HG02571 (cell line): ENCODE results near the gene SLC25A12.
"Not testable (repeated sequence)": the region's sequence is repeated elsewhere in the genome, so short reads cannot be mapped to it uniquely, and the experiment has no call there.

Experiments
- ATAC-seq: cut with Tn5 transposase; IDR thresholded peaks from one replicate; pipeline ENCODE4 v1.9.1; 2021; ENCODE audit warnings: mild to moderate bottlenecking, moderate library complexity; ENCODE audit not compliant: unreplicated experiment

SLC25A12 gene, protein sequence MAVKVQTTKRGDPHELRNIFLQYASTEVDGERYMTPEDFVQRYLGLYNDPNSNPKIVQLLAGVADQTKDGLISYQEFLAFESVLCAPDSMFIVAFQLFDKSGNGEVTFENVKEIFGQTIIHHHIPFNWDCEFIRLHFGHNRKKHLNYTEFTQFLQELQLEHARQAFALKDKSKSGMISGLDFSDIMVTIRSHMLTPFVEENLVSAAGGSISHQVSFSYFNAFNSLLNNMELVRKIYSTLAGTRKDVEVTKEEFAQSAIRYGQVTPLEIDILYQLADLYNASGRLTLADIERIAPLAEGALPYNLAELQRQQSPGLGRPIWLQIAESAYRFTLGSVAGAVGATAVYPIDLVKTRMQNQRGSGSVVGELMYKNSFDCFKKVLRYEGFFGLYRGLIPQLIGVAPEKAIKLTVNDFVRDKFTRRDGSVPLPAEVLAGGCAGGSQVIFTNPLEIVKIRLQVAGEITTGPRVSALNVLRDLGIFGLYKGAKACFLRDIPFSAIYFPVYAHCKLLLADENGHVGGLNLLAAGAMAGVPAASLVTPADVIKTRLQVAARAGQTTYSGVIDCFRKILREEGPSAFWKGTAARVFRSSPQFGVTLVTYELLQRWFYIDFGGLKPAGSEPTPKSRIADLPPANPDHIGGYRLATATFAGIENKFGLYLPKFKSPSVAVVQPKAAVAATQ

DNA sequence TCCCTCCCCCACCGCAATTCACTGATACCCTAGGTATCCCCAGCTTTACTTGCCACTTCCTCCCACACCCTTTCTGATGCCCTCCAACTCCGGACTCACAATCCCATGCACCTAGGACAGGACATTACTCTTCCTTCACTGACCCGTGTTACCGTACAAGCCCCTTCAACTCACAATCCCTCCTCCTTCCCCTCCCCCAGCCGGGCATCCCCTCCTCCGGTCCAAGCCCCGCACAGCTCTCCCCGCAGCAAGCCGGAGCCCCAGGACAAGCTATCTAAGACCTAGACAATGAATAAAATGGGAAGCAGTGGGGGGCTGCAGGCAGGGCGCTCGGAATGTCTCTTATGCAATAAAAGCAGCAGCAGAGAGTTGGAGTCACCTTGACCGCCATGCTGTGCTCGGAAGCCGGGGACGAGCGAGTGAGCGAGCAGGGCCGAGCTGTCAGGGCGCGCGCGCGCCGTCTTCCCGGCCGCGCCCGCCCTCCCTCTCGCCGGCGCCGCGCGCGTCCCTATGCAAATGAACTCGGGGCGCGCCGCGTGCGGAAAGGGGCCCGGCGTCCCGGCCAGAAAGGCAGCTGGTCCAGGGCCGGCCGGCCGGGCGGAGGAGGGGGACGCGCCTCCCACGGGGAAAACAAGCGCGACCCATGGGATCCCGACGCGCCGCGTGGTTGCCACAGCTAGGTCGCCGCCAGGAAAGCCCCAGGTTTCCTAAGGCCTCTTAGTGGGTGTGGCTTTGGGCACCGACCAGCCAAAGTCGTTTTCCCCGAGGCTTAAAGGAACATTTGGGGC, at the start of gene SLC25A12:
TSS of gene SLC25A12 (minus strand) at position 421 of the 788 bp plus-strand sequence. CDS start at position 391, 30 bp downstream.
- peak; percentile 96 for ATAC-seq

DNA sequence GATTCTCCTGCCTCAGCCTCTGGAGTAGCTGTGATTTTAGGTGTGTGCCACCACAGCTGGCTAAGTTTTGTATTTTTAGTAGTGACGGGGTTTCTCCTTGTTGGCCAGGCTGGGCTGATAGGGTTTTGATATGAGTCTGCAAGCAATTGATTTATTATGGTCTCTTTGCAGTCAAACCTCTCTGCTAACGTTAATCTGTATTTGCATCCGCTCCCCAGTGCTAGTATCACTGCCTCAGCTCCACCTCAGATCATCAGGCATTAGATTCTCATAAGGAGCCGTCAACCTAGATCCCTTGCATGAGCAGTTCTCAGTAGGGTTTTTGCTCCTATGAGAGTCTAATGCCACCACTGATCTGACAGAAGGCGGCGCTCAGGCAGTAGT, 47.3 kb upstream of the SLC25A12 start:
- no peak for ATAC-seq

DNA sequence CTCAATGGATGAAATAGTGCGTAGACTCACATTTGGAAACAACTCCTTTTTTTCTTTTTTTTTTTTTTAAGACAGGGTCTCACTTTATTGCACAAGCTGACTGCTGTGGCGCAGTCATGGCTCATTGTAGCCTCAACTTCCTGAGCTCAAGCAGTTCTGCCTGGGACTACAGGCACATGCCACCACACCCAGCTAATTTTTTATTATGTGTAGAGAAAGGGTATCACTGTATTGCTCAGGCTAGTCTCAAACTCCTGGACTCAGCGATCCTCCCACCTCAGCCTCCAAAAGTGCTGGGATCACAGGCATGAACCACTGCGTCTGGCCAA, 45.7 kb upstream of the SLC25A12 start:
- no peak for ATAC-seq

DNA sequence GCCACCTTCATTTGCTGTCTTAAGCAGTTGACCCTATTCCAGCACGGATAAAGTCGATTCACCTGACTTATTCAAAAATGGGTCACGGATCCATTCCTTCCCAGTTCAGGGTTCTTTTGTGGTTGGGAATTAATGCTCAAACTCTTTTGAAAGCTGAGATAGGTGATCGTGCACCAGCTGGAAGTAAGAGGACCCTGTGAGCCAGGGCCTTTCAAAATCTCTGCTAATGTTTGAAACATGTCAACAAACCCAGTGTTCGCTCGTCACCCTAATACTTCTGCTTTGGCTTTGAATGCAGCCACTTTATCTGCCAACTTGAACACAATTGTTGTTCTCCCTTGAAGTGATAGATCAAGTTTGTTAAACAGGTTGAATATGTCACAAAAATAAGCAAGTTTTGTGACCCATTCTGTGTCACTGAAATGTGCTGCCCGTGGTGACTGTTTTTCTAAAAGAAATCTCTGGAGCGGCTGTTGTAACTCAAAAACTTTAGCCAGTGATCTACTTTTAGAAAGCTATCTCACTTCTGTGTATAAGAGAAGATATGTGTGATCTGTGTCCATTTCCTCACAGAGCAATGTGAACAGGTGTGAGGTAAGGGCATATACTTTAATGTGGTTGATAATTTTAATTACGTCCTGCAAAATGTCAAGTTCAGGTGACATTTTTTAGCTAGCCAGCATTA, 45.2 kb upstream of the SLC25A12 start:
- ATAC-seq = no peak

DNA sequence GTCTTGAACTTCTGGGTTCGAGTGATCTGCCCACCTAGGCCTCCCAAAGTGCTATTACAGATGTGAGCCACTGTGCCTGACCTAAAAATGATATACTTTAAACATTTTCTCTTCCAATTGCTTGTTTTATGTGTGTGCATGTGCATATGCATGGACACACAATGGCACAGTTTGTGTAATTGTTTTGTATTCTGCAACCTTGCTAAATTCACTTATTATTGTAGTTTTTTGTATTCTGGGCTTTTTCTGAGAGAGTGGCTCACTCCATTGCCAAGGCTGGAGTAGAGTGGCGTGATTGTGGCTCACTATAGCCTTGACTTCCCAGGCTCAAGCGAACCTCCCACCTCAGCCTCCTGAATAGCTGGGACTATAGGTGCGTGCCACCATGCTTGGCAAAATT, 36.3 kb upstream of the SLC25A12 start:
- no peak for ATAC-seq

DNA sequence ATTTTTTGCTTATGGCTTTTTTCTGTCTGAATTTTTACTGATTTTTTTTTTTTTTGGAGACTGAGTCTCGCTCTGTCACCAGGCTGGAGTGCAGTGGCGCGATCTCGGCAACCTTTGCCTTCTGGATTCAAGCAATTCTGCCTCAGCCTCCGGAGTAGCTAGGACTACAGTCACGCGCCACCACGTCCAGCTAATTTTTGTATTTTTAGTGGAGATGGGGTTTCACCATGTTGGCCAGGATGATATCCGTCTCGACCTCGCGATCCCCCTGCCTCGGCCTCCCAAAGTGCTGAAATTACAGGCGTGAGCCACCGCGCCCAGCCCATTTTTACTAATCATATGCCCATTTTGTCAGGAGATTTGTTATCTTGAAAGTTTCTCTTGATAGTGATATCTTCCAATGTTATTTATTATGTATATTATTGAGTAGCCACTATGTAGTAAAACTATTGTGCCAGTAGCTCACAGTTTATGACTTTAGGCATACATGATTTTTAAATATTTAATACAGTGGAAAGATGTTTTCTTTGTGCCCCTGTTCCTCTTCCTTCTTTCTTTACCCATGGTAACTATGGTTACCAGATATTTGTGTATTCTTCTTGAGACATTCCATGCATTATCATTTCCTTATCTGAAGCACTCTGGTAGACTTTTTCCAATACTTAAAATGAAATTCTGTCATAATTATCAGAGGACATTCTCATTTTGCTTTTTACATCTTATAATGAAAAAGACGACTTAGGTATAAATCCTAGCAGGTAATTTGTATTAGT, 30.3 kb upstream of the SLC25A12 start:
- no peak for ATAC-seq

DNA sequence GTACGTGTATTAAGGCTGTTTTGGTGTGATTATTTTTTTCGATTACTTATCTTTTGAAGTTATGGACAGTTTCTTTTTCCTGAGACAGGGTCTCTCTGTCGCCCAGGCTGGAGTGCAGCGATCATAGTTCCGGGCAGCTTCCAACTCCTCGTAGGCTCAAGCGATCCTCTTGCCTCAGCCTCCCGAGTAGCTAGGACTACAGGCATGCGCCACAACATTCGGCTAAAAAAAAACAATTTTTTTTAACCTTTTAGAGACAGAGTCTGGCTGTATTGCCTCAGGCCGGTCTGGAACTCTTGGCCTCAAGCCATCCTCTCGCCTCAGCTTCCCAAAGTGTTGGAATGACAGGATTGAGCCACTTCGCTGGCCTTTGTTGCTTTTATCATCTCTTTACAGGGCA, 29.2 kb upstream of the SLC25A12 start:
- ATAC-seq = no peak

DNA sequence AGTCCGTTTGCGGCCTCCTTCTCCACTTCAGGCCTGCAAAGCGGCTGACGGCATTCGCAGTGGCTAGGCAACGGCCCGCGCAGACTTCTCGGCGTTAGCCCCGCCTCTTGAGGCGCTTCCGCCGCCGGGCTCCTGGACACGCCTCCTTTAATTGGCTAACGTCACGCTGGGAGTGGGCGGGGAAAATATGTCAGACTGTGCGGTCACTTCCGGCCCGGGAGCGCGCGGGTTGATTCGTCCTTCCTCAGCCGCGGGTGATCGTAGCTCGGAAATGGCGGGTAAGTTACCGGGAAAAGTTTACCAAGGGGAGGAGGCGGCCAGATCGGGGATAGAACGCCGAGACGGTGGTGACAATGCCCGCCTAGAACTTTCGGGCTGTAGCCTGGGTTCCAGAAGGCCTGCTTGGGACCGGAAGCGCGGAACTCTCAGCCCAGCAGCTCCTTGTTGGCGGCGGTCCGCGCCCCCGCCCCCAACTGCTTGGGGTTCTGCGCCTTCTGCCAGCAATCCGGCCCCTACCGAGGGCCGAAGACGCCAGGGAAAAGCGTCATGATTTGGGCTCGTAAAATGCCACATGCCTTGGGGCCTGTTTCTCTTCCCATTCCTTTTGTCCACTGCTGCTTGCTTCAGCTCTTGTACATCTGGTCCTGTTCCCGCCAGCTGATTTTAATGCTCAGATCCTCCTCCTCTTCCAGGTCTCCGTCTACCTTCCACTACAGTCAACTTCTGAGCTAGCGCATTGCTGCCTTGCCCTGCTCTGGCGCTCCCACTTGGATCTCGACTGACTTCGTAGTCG, 28.4 kb upstream of the SLC25A12 start, which contains the start of gene HAT1:
TSS of gene HAT1 (plus strand) at position 232 of the 793 bp plus-strand sequence. CDS start at position 272, 40 bp downstream.
- peak; percentile 97 for ATAC-seq

DNA sequence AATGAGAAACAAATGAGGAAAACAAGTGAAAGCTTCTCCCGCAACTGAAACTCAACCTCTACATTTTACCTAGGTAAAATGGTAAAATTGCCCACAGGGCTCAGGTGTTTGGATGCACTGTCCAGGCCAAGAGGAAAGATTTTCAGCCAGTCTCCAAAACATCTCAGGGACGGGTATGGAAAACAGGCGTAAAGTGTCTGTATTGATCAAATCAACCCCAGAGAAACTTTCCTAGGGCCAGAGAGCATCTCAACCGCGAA, 27.9 kb upstream of the SLC25A12 start:
- no peak for ATAC-seq

DNA sequence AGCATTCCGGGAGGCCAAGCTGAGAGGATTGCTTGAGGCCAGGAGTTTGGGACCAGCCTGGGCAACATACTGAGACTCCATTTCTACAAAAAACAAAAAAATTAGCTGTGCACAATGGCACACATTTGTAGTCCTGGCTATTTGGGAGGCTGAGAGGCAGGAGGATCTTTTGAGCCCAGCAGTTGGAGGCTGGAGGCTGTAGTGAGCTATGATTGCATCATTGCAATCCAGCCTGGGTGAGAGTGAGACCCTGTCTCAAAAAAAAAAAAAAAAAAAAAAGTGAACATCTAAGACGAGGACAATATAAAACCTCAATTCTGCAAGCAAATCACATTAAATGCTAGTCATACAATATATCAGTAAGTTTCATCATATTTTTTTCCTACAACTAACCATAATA, 25.4 kb upstream of the SLC25A12 start:
- ATAC-seq = no peak

DNA sequence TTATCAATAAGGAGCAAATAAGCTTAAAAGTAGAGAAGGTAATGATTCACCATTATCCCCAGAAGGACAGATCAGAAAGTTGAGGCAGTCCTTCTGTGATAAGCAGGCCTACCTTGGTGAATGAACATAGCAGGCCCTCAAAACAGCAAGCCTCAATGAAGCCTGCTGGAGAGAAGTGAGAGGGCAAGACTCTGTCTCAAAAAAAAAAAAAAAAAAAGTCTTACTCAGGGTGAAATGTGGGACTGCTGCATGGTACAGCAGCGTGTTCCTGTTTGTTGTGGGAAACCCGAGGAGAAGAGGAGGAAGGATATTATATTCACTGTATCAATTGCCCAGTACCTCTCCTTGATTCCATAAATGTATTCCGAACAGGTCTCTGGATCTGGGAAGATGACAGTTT, 19.5 kb upstream of the SLC25A12 start:
- no peak for ATAC-seq

DNA sequence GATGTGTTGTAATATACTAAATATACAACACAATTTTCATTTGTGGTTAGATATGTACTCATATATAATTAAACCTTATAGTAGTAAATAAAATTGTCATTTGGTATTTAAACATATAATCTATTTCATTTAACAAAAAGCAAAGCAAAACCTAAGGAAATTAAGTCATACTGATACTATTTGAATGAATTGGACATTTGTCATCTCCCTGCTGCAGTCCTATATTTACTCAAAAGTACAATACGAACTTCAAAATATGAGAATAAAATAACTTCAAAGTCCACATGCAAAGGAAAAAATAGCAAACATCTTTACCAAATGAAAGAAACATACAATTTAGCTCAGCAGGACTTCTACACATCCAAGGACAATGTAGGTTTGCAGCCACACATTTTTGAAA, 16.4 kb upstream of the SLC25A12 start:
- no peak for ATAC-seq

DNA sequence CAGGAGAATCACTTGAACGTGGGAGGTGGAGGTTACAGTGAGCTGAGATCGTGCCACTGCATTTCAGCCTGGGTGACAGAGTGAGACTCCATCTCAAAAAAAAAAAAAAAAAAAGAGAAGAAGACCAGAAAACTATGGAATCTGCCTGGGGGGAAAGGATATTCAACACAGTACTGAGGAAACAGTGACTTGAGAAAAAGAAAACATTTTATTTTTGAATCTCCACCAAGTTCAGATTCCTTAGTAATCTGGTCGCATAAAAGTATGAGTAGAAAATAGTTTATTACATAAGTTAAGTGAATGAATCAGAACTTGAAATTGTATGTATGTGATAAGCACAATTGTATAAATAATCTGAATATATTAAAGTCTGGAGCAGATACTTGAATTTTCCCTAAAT, 15.2 kb upstream of the SLC25A12 start:
- no peak for ATAC-seq

DNA sequence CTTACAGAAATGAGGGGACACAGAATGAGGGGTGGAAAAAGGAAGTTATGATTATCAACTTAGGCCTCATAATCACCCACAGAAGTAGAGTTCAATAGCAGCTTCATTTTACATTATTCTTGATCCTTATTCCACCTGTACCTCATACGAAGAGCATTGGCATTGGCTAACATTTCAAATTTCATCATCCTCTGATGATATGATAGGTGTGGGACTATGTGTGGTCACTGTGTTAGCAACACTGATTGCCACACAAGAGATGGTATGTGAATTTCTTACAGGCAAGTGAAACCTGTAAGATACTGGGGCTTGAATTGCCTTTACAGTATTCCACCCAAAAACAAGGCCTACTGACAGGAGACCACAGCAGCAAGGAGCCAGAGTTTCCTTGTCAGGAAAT, 14.2 kb upstream of the SLC25A12 start:
- ATAC-seq = no peak

DNA sequence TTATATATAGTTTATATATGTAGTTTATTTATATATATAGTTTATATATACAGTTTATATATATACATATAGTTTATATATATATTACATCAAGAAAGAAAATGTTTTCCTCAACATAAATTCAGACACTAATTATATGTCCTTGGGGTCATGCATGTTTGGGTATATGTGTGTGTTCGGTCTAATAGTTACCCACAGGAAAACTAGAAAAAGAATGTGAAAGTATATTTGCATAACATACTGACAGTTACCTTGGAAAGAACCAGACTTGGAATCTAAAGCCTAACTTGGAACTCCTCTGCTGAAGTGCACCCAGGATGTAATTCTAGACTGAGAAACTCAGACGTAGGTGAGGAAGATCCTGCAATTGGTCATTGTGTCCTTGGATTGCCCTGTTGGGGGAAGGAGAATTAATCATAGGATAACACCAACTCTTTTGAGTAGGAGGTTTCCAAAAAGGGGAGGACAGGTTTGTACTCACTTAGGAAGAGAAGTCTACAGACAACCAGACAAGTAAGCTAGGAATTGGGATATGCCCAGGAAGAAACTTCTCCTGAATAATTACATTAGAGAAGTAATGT, 8.9 kb upstream of the SLC25A12 start:
- ATAC-seq = no peak

DNA sequence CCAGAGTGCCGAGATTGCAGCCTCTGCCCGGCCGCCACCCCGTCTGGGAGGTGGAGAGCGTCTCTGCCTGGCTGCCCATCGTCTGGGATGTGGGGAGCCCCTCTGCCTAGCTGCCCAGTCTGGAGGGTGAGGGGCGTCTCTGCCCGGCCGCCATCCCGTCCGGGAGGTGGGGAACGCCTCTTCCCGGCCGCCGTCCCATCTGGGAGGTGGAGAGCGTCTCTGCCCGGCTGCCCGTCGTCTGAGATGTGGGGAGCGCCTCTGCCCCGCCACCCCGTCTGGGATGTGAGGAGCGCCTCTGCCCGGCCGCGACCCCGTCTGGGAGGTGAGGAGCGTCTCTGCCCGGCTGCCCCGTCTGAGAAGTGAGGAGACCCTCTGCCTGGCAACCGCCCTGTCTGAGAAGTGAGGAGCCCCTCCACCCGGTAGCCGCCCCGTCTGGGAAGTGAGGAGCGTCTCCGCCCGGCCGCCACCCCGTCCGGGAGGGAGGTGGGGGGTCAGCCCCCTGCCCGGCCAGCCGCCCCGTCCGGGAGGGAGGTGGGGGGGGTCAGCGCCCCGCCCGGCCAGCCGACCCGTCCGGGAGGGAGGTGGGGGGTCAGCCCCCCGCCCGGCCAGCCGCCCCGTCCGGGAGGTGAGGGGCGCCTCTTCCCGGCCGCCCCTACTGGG, 5.7 kb upstream of the SLC25A12 start:
- not testable (repeated sequence) for ATAC-seq

DNA sequence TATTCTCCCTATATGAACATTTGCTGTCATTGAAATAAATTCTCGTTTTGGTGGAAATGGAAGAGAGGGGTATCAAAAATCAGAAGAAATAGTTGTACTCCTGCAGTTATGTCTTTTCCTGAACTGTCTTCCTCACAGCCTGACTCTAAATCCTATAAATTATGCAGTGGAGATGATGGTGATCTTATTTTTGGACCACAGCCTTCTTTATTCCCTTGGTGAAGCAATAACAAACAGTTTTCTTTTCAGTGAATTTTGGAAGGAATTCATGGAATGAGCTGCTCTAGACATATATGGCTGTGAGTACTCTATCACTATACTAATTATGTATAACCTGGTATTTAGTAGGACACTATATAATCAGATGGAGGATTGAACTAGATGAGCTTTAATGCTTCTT, 1.7 kb upstream of the SLC25A12 start:
- no peak for ATAC-seq

DNA sequence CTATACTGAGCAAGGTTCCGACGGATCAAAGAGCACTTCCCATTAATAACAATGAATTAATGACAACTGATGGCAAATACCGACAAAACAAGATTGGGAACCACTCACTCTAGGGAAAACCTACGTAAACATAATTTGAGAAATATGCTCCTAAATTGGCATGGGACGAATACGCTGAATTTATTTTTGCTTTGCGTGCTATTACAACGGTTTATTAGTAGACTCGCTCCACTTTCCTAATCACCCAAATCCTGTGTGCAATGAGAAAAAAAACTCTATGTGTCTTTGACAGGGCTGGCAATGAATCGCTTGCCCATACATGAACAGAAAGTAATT, 536 bp upstream of the SLC25A12 start:
- ATAC-seq = no peak

DNA sequence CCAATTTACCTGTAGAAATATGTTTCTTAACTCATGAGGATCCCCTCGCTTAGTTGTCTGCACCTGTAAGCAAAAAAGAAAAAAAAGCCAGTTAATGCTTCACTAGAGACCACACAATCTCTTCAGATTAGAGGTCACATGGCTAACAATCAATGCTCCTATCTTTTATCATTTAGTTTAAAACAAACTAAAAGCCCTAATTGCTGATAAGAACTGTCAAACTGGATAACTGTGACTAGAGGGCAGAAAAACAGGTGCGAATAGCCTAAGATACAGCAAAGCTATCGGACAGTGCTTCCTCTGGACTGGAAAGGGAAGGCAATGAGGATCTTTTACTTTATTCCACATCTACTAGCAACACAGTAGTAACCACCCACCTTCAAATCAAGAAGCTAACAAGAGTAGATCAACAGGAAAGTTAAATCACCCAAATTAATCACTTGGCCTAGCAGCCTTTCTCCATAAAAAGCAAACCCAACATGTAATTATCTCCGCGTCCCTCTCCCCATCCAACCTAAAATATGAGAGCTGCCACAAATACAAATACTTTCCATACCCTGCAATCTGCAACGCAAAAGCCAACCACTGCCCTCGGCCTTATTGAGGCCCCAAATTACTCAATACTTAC, 734 bp downstream of the SLC25A12 start:
- no peak for ATAC-seq
